HepG2 (cell line): ENCODE measurements around the gene PDZD4.
A peak's percentile ranks its signal among the peaks of the same experiment; 100 is the strongest.

ENCODE experiments used
- EZH2 ChIP-seq: conservative IDR thresholded peaks from 2 replicates; pipeline ENCODE4 v1.6.1; 2012; ENCODE audit warnings: mild to moderate bottlenecking, low read depth, low read length, moderate library complexity
- MAF1 ChIP-seq: sonication (generic); formaldehyde crosslinking; IDR thresholded peaks from 2 replicates; pipeline ENCODE4 v1.5.0; 2020; ENCODE audit warnings: missing genetic modification reagents, borderline replicate concordance
- MAFF ChIP-seq: IDR thresholded peaks from 2 replicates; pipeline ENCODE4 v1.6.1; 2011; ENCODE audit warnings: low read depth, low read length, improper control_type of control experiment
- U2AF1 ChIP-seq: fragments of 200-400 bp; formaldehyde crosslinking; optimal IDR thresholded peaks from 2 replicates; pipeline ENCODE3; 2017; ENCODE audit warnings: mild to moderate bottlenecking, low read depth, low read length
- TF ChIP-seq, protein P1 (sequence below): sonication (generic); formaldehyde crosslinking; IDR thresholded peaks from 2 replicates; pipeline ENCODE4 v1.4.0; 2020; ENCODE audit warnings: missing genetic modification reagents, borderline replicate concordance
- TF ChIP-seq, protein P2 (sequence below): sonication (generic); formaldehyde crosslinking; IDR thresholded peaks from 2 replicates; pipeline ENCODE4 v1.5.0; 2020; ENCODE audit warnings: mild to moderate bottlenecking, missing genetic modification reagents, moderate library complexity
- TF ChIP-seq, protein P3 (sequence below): IDR thresholded peaks from 2 replicates; pipeline ENCODE4 v1.6.1; 2012; ENCODE audit warnings: low read length, improper control_type of control experiment

DNA sequence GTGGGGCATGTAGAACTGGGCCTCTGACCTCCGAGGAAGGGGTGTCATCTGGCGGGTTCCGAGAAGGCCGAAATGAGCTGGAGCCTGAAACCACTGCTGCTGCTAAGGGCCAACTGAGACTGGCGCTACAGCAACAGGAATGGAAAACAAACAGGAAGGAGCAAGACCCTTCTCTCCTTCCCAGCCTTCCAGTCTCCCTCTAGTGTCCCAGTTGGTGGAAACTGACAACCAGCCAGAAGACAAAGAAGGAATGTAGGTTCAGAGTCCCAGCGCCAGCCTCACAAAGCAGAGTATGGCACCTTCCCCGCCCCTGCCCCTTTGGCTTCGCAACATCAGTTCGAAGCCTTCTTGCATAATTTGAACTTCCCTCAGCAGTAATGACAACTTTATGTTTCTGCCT is 24.4 kb upstream of the PDZD4 start:
- TF ChIP-seq MAF1 (CRISPR knock-in tag) (no peak), EZH2 (no peak), MAFF (no peak), U2AF1 (no peak)
- TF ChIP-seq, protein P1, sequence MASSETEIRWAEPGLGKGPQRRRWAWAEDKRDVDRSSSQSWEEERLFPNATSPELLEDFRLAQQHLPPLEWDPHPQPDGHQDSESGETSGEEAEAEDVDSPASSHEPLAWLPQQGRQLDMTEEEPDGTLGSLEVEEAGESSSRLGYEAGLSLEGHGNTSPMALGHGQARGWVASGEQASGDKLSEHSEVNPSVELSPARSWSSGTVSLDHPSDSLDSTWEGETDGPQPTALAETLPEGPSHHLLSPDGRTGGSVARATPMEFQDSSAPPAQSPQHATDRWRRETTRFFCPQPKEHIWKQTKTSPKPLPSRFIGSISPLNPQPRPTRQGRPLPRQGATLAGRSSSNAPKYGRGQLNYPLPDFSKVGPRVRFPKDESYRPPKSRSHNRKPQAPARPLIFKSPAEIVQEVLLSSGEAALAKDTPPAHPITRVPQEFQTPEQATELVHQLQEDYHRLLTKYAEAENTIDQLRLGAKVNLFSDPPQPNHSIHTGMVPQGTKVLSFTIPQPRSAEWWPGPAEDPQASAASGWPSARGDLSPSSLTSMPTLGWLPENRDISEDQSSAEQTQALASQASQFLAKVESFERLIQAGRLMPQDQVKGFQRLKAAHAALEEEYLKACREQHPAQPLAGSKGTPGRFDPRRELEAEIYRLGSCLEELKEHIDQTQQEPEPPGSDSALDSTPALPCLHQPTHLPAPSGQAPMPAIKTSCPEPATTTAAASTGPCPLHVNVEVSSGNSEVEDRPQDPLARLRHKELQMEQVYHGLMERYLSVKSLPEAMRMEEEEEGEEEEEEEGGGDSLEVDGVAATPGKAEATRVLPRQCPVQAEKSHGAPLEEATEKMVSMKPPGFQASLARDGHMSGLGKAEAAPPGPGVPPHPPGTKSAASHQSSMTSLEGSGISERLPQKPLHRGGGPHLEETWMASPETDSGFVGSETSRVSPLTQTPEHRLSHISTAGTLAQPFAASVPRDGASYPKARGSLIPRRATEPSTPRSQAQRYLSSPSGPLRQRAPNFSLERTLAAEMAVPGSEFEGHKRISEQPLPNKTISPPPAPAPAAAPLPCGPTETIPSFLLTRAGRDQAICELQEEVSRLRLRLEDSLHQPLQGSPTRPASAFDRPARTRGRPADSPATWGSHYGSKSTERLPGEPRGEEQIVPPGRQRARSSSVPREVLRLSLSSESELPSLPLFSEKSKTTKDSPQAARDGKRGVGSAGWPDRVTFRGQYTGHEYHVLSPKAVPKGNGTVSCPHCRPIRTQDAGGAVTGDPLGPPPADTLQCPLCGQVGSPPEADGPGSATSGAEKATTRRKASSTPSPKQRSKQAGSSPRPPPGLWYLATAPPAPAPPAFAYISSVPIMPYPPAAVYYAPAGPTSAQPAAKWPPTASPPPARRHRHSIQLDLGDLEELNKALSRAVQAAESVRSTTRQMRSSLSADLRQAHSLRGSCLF: no peak
- TF ChIP-seq, protein P2, sequence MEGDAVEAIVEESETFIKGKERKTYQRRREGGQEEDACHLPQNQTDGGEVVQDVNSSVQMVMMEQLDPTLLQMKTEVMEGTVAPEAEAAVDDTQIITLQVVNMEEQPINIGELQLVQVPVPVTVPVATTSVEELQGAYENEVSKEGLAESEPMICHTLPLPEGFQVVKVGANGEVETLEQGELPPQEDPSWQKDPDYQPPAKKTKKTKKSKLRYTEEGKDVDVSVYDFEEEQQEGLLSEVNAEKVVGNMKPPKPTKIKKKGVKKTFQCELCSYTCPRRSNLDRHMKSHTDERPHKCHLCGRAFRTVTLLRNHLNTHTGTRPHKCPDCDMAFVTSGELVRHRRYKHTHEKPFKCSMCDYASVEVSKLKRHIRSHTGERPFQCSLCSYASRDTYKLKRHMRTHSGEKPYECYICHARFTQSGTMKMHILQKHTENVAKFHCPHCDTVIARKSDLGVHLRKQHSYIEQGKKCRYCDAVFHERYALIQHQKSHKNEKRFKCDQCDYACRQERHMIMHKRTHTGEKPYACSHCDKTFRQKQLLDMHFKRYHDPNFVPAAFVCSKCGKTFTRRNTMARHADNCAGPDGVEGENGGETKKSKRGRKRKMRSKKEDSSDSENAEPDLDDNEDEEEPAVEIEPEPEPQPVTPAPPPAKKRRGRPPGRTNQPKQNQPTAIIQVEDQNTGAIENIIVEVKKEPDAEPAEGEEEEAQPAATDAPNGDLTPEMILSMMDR (CRISPR knock-in tag): peak; percentile 22; the same call in 1 of the 2 replicates
- TF ChIP-seq, protein P3, sequence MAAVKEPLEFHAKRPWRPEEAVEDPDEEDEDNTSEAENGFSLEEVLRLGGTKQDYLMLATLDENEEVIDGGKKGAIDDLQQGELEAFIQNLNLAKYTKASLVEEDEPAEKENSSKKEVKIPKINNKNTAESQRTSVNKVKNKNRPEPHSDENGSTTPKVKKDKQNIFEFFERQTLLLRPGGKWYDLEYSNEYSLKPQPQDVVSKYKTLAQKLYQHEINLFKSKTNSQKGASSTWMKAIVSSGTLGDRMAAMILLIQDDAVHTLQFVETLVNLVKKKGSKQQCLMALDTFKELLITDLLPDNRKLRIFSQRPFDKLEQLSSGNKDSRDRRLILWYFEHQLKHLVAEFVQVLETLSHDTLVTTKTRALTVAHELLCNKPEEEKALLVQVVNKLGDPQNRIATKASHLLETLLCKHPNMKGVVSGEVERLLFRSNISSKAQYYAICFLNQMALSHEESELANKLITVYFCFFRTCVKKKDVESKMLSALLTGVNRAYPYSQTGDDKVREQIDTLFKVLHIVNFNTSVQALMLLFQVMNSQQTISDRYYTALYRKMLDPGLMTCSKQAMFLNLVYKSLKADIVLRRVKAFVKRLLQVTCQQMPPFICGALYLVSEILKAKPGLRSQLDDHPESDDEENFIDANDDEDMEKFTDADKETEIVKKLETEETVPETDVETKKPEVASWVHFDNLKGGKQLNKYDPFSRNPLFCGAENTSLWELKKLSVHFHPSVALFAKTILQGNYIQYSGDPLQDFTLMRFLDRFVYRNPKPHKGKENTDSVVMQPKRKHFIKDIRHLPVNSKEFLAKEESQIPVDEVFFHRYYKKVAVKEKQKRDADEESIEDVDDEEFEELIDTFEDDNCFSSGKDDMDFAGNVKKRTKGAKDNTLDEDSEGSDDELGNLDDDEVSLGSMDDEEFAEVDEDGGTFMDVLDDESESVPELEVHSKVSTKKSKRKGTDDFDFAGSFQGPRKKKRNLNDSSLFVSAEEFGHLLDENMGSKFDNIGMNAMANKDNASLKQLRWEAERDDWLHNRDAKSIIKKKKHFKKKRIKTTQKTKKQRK: no peak
